ENCODE data around the gene LY6G6D.

GRCh38 chr6:31739639-31740396 lies 24.7 kb downstream of the LY6G6D start, which contains the start of gene MSH5:
- TF ChIP-seq CTCF (IDR thresholded peaks at IDR 0.05; ENCODE audit: low read depth, low read length, poor library complexity, severe bottlenecking) (no peak), EZH2phosphoT487 (IDR thresholded peaks at IDR 0.05; ENCODE audit: borderline replicate concordance, low read length) (no peak)
